MM.1S (cell line): Measurements from ENCODE around the gene MFAP2.

Experiments used
- CTCF ChIP-seq: fragments of 300-600 bp; sonication (generic); IDR thresholded peaks from 2 replicates; pipeline ENCODE4 v1.5.1; 2016; ENCODE audit warnings: antibody characterized with exemption, low read length, mixed read lengths
- EZH2 ChIP-seq: fragments of 300-600 bp; sonication (generic); optimal IDR thresholded peaks from 2 replicates; pipeline ENCODE3; 2017; ENCODE audit warnings: low read depth, mild to moderate bottlenecking, antibody characterized with exemption, low read length, mixed read lengths
- EZH2phosphoT487 ChIP-seq: fragments of 300-600 bp; sonication (generic); IDR thresholded peaks from 2 replicates; pipeline ENCODE4 v1.6.1; 2018; ENCODE audit warnings: antibody characterized with exemption, low read length

DNA sequence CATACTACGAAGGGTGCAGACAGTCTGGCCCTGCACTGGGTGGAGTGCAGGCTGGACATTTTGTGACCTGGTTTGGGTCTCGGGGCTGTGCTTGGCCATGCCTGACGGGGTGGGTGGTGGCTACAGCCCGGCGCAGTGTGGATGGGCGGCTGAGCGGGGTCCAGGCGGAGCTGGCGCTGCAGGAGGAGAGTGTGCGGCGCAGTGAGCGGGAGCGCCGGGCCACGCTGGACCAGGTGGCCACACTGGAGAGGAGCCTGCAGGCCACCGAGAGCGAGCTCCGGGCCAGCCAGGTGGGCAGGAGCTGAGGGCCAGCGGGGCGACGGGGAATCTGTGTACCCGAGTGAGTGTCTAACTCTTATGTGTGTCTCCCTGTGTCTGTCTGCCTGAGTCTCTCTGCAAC, 14.1 kb downstream of the MFAP2 start:
- TF ChIP-seq CTCF (no peak), EZH2 (no peak), EZH2phosphoT487 (no peak)
